AG09319 (cell line): ENCODE measurements around the gene ATG7.

Experiments used
- DNase-seq: peaks from one replicate; pipeline ENCODE4 v3.0.0-alpha.2; 2010; ENCODE audit warnings: low read depth; ENCODE audit errors: extremely low read depth
- TF ChIP-seq, protein P1 (sequence below): IDR thresholded peaks from 2 replicates; pipeline ENCODE4 v1.5.1; 2011; ENCODE audit warnings: low read depth, mild to moderate bottlenecking, inconsistent platforms, low read length, moderate library complexity

ATG7 gene

GRCh38 chr3:11371747-11372146 lies 99.5 kb downstream of the ATG7 start:
- DNase-seq: no peak
- TF ChIP-seq, protein P1, sequence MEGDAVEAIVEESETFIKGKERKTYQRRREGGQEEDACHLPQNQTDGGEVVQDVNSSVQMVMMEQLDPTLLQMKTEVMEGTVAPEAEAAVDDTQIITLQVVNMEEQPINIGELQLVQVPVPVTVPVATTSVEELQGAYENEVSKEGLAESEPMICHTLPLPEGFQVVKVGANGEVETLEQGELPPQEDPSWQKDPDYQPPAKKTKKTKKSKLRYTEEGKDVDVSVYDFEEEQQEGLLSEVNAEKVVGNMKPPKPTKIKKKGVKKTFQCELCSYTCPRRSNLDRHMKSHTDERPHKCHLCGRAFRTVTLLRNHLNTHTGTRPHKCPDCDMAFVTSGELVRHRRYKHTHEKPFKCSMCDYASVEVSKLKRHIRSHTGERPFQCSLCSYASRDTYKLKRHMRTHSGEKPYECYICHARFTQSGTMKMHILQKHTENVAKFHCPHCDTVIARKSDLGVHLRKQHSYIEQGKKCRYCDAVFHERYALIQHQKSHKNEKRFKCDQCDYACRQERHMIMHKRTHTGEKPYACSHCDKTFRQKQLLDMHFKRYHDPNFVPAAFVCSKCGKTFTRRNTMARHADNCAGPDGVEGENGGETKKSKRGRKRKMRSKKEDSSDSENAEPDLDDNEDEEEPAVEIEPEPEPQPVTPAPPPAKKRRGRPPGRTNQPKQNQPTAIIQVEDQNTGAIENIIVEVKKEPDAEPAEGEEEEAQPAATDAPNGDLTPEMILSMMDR: no peak

- TF ChIP-seq, protein P1: no peak
- DNase-seq: no peak
Measured at GRCh38 chr3:11373235-11373634, 101.0 kb downstream of the ATG7 start.

GRCh38 chr3:11373654-11374053 lies 101.5 kb downstream of the ATG7 start:
- no peak for DNase-seq
- TF ChIP-seq, protein P1: no peak

- TF ChIP-seq, protein P1: no peak
- no peak for DNase-seq
Measured at GRCh38 chr3:11375333-11376088, 103.3 kb downstream of the ATG7 start.

GRCh38 chr3:11377719-11378118 lies 105.5 kb downstream of the ATG7 start:
- no peak for DNase-seq
- TF ChIP-seq, protein P1: no peak

DNA sequence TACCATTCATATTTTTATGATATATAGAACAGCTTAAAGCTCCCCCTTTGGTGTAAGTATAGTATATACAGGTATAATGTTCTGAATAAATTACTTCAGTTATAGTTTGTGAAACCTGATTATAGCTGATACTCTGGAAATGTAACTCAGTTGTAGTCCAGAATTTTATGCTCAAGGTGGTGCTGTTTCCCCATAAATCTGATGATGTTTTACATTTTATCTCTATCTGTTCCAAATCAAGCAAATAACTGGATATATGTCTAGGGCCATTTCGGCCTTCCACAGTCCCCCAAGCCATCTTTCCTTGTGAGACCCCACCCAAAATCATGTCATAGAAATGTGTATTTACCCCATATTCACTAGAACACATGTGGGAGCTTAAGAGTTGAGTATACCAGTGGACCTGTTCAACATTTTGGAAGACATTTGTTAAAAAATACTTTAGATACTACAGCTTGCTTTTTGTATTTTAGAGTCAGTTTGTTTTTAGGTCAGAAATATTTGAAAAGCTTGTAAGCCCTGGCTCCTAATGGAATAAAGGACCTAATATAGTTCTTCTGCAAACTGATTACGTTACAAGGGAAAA lies 107.1 kb downstream of the ATG7 start:
- no peak for DNase-seq
- TF ChIP-seq, protein P1: peak; percentile 49

DNA sequence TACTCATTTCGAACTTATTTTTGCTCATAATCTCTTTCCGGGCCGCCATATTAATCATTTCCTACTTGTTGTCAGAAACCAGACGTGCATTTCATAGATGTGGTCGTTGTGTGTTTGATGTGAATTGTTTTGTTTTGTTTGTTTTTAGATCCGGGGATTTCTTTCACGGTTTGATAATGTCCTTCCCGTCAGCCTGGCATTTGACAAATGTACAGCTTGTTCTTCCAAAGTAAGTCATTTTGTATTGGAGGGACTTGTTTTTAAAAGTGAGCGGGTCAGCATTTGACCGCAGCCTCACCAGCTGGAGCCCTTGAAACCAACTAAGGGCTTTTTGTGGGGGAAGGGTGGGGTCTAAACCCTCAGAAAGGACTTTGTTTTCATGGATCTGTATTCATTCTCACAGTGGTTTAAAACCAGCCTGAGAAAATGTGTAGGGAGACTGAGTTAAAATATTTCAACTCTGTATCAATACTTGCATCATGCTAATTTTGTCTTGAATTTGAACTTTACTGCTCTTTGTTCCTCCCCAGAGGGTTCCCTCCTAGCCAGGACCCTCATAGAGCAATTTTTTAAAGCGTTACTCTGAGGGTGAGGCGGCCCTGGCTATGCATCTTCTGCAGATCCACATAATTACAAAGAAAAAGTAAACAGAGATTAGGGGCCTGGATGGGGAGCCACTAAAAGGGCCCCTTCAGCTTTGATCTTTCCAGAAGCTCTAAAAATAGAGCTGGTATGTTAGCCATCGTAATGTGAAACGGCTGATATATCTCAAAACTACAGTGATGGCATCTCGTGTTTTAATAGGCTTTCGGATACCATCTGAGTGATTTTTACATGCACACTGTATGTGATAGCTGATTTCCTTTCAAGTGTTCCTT lies 107.9 kb downstream of the ATG7 start:
- TF ChIP-seq, protein P1: no peak
- DNase-seq: no peak
